ENCODE results near the gene TUSC7.

TUSC7 gene

GRCh38 chr3:116717566-116717965 lies 8.0 kb downstream of the TUSC7 start:
- TF ChIP-seq GABPA (IDR thresholded peaks at IDR 0.05; ENCODE audit: low read depth) (no peak), SPI1 (IDR thresholded peaks at IDR 0.05; ENCODE audit: borderline replicate concordance, low read depth) (no peak), REST (IDR thresholded peaks at IDR 0.05; ENCODE audit: insufficient replicate concordance, low read depth) (no peak), CTCF (IDR thresholded peaks at IDR 0.05; ENCODE audit: insufficient read depth, low read length) (no peak), POLR2AphosphoS5 (IDR thresholded peaks at IDR 0.05; ENCODE audit: low read depth) (no peak)
- H3K27ac ChIP-seq (replicated peaks): no peak overlapping the region
- no peaks in the 10 kb centered on the region for H3K27me3 ChIP-seq (ENCODE audit: insufficient read depth, poor library complexity, severe bottlenecking)
- no peak overlapping the region for H3K4me3 ChIP-seq (replicated peaks; ENCODE audit: insufficient read depth, low read length)
- no peak for DNase-seq (ENCODE audit: low read depth in 1 of 2, low spot score in 1 of 2)

GRCh38 chr3:116728454-116728853 lies 18.9 kb downstream of the TUSC7 start:
- Histone ChIP-seq H3K27ac (replicated peaks) (no peak overlapping the region), H3K4me3 (replicated peaks; ENCODE audit: insufficient read depth, low read length) (no peak overlapping the region), H3K27me3 (ENCODE audit: insufficient read depth, poor library complexity, severe bottlenecking) (no peaks in the 10 kb centered on the region)
- TF ChIP-seq GABPA (IDR thresholded peaks at IDR 0.05; ENCODE audit: low read depth) (no peak), POLR2AphosphoS5 (IDR thresholded peaks at IDR 0.05; ENCODE audit: low read depth) (no peak), CTCF (IDR thresholded peaks at IDR 0.05; ENCODE audit: insufficient read depth, low read length) (no peak), SPI1 (IDR thresholded peaks at IDR 0.05; ENCODE audit: borderline replicate concordance, low read depth) (no peak), REST (IDR thresholded peaks at IDR 0.05; ENCODE audit: insufficient replicate concordance, low read depth) (no peak)
- no peak for DNase-seq (ENCODE audit: low read depth in 1 of 2, low spot score in 1 of 2)

GRCh38 chr3:116734243-116734642 lies 24.7 kb downstream of the TUSC7 start:
- Histone ChIP-seq H3K27ac (replicated peaks) (no peak overlapping the region), H3K27me3 (ENCODE audit: insufficient read depth, poor library complexity, severe bottlenecking) (no peaks in the 10 kb centered on the region), H3K4me3 (replicated peaks; ENCODE audit: insufficient read depth, low read length) (no peak overlapping the region)
- TF ChIP-seq GABPA (IDR thresholded peaks at IDR 0.05; ENCODE audit: low read depth): no peak
- TF ChIP-seq POLR2AphosphoS5 (IDR thresholded peaks at IDR 0.05; ENCODE audit: low read depth): no peak
- no peak for TF ChIP-seq SPI1 (IDR thresholded peaks at IDR 0.05; ENCODE audit: borderline replicate concordance, low read depth)
- no peak for DNase-seq (ENCODE audit: low read depth in 1 of 2, low spot score in 1 of 2)

GRCh38 chr3:116739678-116740077 lies 30.1 kb downstream of the TUSC7 start:
- no peak overlapping the region for H3K27ac ChIP-seq (replicated peaks)
- H3K27me3 ChIP-seq (ENCODE audit: insufficient read depth, poor library complexity, severe bottlenecking): no peaks in the 10 kb centered on the region
- TF ChIP-seq GABPA (IDR thresholded peaks at IDR 0.05; ENCODE audit: low read depth): no peak
- no peak for TF ChIP-seq CTCF (IDR thresholded peaks at IDR 0.05; ENCODE audit: insufficient read depth, low read length)
- TF ChIP-seq POLR2AphosphoS5 (IDR thresholded peaks at IDR 0.05; ENCODE audit: low read depth): no peak
- TF ChIP-seq REST (IDR thresholded peaks at IDR 0.05; ENCODE audit: insufficient replicate concordance, low read depth): no peak
- TF ChIP-seq SPI1 (IDR thresholded peaks at IDR 0.05; ENCODE audit: borderline replicate concordance, low read depth): no peak
- no peak for DNase-seq (ENCODE audit: low read depth in 1 of 2, low spot score in 1 of 2)
- no peak overlapping the region for H3K4me3 ChIP-seq (replicated peaks; ENCODE audit: insufficient read depth, low read length)

Measured in HL-60 (cell line).